Left lung (tissue), 10 donors: ENCODE results near the gene LRCH3. TPM values are rescaled to one million over a fixed set of nuclear protein-coding genes. Genes with fewer than 3 reads are reported as not detected.
"Not testable (repeated sequence)": the region's sequence is repeated elsewhere in the genome, so short reads cannot be mapped to it uniquely, and the experiment has no call there.

Source experiments
- ATAC-seq: fragments of 200-7000 bp; cut with Tn5 transposase; one replicate; pipeline ENCODE4 v1.9.1; 2020; ENCODE audit warnings: moderate library complexity
- DNase-seq, 4 donors: peaks; one replicate each; pipeline ENCODE4 v3.0.0-alpha.2; 2013 to 2020
- H3K27ac ChIP-seq, 2 donors: fragments of 200-600 bp; sonication (generic) in 1 of 2; one replicate each; pipeline versions ENCODE4 v1.5.0 to v1.8.0; 2020 to 2021
- H3K27me3 ChIP-seq, 2 donors: fragments of 200-600 bp; sonication (generic) in 1 of 2; one replicate each; pipeline versions ENCODE4 v1.5.0 to v1.8.0; 2020 to 2021
- H3K36me3 ChIP-seq, 2 donors: fragments of 200-600 bp; sonication (generic) in 1 of 2; one replicate each; pipeline versions ENCODE4 v1.5.0 to v1.8.0; 2020 to 2021
- H3K4me1 ChIP-seq, 2 donors: fragments of 200-600 bp; one replicate each; pipeline ENCODE4 v1.8.0; 2021
- H3K4me3 ChIP-seq, 2 donors: fragments of 200-600 bp; sonication (generic) in 1 of 2; one replicate each; pipeline versions ENCODE4 v1.5.0 to v1.8.0; 2020 to 2021; ENCODE audit warnings: mild to moderate bottlenecking in 1 of 2
- H3K9me3 ChIP-seq, 2 donors: fragments of 200-600 bp; sonication (generic) in 1 of 2; one replicate each; pipeline versions ENCODE4 v1.5.0 to v1.8.0; 2020 to 2021
- intact Hi-C, 2 donors: fragments of 100-400 bp; cut with DNase I; formaldehyde crosslinking; loops; one replicate each; pipeline versions ENCODE4 v1.11.2 to v1.14.2; 2022
- polyA plus RNA-seq, 6 donors: library from polyadenylated mRNA; unstranded; fragments of 120-200 nt; gene quantifications; one replicate each; pipeline ENCODE4 v1.2.1, GENCODE V29; 2013; ENCODE audit not compliant: insufficient read length in 6 of 6
- total RNA-seq, 2 donors: library from RNA; stranded (reverse); fragmentation: NEBNext Ultra II Directional; extraction: Animal tissue kit (Norgen Biotek cat#: 25700); gene quantifications; one replicate each; pipeline ENCODE4 v1.2.1, GENCODE V29; 2021
- TF ChIP-seq, protein P1 (sequence below), 2 donors: fragments of 200-600 bp; sonication (generic) in 1 of 2; IDR thresholded peaks; one replicate each; pipeline versions ENCODE4 v1.5.0 to v1.8.0; 2021; ENCODE audit warnings: antibody characterized with exemption in 2 of 2
- donor health status: DM: no; HTN: yes; CAD: no.
- donor health status: DM: no; HTN: no; CAD: no.

The LRCH3 gene
- total and polyA plus RNA-seq, 8 donors: 36.8 to 66.3 (median 54.2) TPM

DNA sequence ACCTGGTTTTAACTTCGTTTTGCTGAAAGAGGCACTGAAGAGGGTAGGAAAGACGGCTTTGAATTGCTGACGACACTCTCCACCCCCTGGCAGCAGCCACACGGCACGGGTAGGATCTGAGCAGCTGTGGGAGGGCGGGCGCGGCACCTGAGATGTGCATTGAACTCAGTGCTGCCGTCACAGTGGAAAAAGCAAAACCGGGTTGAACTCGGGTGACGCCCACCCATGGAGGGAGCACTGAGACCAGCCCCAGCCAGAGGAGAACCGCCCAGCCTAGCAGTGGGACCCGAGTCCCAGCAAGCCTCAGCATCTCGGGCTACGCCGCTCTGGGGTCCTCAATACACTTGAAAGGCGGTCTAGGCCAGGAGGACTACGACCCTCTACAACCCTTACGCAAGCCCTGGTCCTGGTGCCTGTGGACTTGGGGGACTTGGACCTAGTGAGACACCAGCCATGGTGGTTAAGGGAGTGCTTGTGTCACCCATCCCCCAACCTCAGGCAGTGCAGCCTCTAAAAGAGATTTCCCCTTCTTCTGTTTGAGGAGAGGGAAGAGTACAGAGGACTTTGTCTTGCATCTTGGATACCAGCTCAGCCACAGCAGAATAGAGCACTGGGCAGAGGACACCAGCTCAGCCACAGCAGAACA is 108.9 kb downstream of the LRCH3 start:
- ATAC-seq (no peak), DNase-seq (no peak)
- H3K9me3 ChIP-seq: no peaks in the 10 kb centered on the region
- TF ChIP-seq, protein P1, sequence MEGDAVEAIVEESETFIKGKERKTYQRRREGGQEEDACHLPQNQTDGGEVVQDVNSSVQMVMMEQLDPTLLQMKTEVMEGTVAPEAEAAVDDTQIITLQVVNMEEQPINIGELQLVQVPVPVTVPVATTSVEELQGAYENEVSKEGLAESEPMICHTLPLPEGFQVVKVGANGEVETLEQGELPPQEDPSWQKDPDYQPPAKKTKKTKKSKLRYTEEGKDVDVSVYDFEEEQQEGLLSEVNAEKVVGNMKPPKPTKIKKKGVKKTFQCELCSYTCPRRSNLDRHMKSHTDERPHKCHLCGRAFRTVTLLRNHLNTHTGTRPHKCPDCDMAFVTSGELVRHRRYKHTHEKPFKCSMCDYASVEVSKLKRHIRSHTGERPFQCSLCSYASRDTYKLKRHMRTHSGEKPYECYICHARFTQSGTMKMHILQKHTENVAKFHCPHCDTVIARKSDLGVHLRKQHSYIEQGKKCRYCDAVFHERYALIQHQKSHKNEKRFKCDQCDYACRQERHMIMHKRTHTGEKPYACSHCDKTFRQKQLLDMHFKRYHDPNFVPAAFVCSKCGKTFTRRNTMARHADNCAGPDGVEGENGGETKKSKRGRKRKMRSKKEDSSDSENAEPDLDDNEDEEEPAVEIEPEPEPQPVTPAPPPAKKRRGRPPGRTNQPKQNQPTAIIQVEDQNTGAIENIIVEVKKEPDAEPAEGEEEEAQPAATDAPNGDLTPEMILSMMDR (IDR thresholded peaks at IDR 0.05): no peak
- no peak overlapping the region for H3K4me3 ChIP-seq
- no peak overlapping the region for H3K27ac ChIP-seq
- no peaks in the 10 kb centered on the region for H3K36me3 ChIP-seq
- H3K27me3 ChIP-seq: no peaks in the 10 kb centered on the region
- intact Hi-C loops: no loop called here
- no peaks in the 10 kb centered on the region for H3K4me1 ChIP-seq

DNA sequence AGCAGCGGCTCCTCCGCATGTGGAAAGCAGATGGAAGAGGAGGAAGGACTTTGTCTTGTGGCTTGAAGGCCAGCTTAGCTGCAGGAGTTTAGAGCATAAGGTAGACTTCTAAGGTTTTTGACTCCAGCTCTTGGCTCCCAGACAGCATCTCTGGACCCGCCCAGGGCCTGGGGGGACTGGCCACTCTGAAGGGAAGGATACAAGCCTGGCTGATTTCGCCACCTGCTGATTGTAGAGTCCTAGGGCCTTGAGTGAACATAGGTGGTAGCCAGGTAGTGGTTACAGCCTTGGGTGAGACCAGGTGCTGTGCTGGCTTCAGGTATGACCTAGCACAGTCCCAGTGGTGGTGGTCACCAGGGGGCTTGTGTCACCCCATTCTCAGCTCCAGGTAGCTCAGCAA is 110.6 kb downstream of the LRCH3 start:
- no peaks in the 10 kb centered on the region for H3K36me3 ChIP-seq
- H3K27me3 ChIP-seq: no peaks in the 10 kb centered on the region
- H3K9me3 ChIP-seq: no peaks in the 10 kb centered on the region
- TF ChIP-seq, protein P1 (IDR thresholded peaks at IDR 0.05): no peak
- no peak overlapping the region for H3K4me3 ChIP-seq
- intact Hi-C loops: no loop called here
- ATAC-seq: no peak
- no peak for DNase-seq
- no peak overlapping the region for H3K27ac ChIP-seq
- H3K4me1 ChIP-seq: peaks cover 3 to 6% of the 10 kb centered on the region in 2 donors

DNA sequence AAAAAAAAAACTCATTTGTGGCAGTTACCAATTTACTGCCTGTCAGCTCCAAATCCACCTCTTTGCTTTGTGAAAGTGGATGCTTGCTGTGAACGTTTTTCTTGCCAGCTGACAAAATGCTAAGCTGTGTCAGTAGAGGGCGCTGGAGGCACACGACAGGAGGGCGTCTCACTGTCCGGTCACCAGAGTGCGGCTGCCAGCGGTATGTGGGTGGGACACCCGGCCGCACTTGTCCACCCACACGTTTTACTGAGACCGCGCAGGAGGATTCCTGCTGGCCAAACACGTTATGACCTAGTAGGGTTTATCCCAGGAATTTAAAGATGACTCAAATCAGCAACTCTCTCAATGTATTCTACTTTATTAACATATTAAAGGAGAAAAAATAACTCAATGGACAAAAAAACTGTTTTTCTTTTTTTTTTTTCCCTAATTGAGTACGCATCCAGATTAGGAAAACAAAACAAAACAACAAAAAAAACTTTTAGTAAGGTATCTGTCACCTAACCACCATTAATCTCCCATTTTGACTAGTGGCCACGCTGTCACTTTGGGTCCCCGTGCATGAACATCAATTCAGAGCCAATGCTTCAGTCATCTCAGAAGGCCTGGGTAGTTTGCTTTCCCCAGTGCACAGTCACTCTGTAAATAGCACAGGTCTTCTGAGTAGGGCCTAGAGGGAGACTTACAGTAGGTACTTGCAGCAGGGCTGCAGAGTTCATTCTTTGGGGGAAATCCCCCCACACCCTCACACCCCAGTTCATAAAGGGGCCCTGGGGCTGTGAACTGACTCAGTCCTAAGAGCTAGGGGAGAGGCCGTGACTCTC is 115.2 kb downstream of the LRCH3 start:
- H3K4me3 ChIP-seq: no peak overlapping the region
- H3K27ac ChIP-seq: no peak overlapping the region
- TF ChIP-seq, protein P1 (IDR thresholded peaks at IDR 0.05): peak; percentile 71 to 83
- intact Hi-C loops: no loop called here
- no peaks in the 10 kb centered on the region for H3K27me3 ChIP-seq
- peaks cover 3 to 6% of the 10 kb centered on the region in 2 donors for H3K4me1 ChIP-seq
- no peaks in the 10 kb centered on the region for H3K36me3 ChIP-seq
- peak; percentile 77 to 90 (median 90) for DNase-seq
- peak; percentile 100 for ATAC-seq
- no peaks in the 10 kb centered on the region for H3K9me3 ChIP-seq

DNA sequence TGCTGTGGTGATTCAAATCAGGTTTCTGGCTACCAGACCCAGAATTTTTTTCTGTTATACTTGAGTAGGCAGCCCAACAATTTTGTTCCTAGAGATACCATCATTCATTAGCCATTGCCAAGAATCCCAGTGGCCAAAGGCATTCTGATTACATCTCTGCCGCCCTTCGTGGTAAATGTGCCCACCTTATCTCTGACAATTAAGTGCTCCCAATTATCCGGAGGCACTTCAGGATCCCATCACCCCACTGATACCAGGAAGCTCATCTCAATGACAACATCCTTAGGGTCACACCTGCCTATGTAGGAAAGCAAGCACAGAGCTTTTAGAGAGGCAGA is 115.8 kb downstream of the LRCH3 start:
- no peak overlapping the region for H3K27ac ChIP-seq

DNA sequence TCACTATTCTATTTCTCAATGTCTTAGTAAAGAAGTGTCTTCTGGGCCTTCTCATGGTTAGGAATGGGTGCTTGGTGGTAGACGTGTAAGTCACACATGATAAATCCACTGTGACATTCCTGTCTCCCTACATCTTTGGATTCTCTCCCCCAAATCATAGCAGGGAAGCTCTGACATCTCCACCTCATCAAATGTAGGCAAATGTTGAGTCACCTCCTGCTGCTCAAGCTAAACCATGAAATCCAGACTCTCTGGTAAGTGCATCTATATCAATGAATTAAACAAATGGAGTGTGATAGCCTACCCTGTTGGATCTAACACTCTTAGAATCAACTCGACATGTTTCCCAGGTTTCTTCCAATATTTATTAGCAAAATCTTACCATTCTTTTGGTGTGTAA is 116.1 kb downstream of the LRCH3 start:
- TF ChIP-seq, protein P1 (IDR thresholded peaks at IDR 0.05): no peak
- Histone ChIP-seq H3K9me3 (no peaks in the 10 kb centered on the region), H3K36me3 (no peaks in the 10 kb centered on the region), H3K27me3 (no peaks in the 10 kb centered on the region), H3K4me1 (peaks cover 3 to 6% of the 10 kb centered on the region in 2 donors), H3K27ac (no peak overlapping the region), H3K4me3 (no peak overlapping the region)
- DNase-seq (no peak), ATAC-seq (no peak)
- intact Hi-C loops: no loop called here

More for the DNA sequence above, 115.8 kb downstream of the LRCH3 start:
- ATAC-seq: no peak
- intact Hi-C loops: no loop called here
- no peaks in the 10 kb centered on the region for H3K27me3 ChIP-seq
- no peaks in the 10 kb centered on the region for H3K9me3 ChIP-seq
- H3K36me3 ChIP-seq: no peaks in the 10 kb centered on the region
- no peak for DNase-seq
- H3K4me3 ChIP-seq: no peak overlapping the region
- TF ChIP-seq, protein P1 (IDR thresholded peaks at IDR 0.05): no peak
- H3K4me1 ChIP-seq: peaks cover 3 to 6% of the 10 kb centered on the region in 2 donors

DNA sequence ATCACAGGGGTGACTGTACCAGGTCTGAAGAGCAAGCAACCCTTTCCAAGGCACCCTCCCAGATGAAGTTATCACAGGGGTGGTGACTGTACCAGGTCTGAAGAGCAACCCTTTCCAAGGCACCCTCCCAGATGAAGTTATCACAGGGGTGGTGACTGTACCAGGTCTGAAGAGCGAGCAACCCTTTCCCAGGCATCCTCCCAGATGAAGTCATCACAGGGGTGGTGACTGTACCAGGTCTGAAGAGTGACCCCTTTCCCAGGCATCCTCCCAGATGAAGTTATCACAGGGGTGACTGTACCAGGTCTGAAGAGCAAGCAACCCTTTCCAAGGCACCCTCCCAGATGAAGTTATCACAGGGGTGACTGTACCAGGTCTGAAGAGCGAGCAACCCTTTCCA is 117.5 kb downstream of the LRCH3 start:
- H3K27ac ChIP-seq, H3K27me3 ChIP-seq, ATAC-seq, H3K36me3 ChIP-seq, intact Hi-C loops, H3K4me1 ChIP-seq, H3K9me3 ChIP-seq, DNase-seq, H3K4me3 ChIP-seq: not testable (repeated sequence)
